HepG2 (cell line): ENCODE measurements around the gene OTOL1. TPM values are rescaled to one million over a fixed set of nuclear protein-coding genes. Genes with fewer than 3 reads are reported as not detected.

Experiments used
- ATAC-seq: fragments of 200-7000 bp; cut with Tn5 transposase; 3 replicates; pipeline ENCODE4 v1.9.1; 2020; ENCODE audit warnings: mild to moderate bottlenecking, moderate library complexity
- BruUV-seq: library from RNA; stranded (reverse); fragments of 400-500 nt; replicated peaks from 2 replicates; lab custom pipeline; 2021; lab: Mats Ljungman, UMichigan
- CTCF ChIA-PET: fragments of 300-600 bp; formaldehyde crosslinking; extraction: SDS; loops from one replicate; lab custom pipeline; 2021; ENCODE audit warnings: low total read pairs, inconsistent platforms, low intra/inter-chr PET ratio; lab: Yijun Ruan, JAX
- POLR2A ChIA-PET: fragments of 350-600 bp; sonication (Branson Sonifier 250); formaldehyde crosslinking; loops from one replicate; lab custom pipeline; 2020; ENCODE audit warnings: antibody characterized with exemption, inconsistent platforms; lab: Yijun Ruan, JAX
- DNase-seq: peaks from one replicate; pipeline ENCODE4 v3.0.0-alpha.2; 2015; ENCODE audit warnings: low spot score
- FAIRE-seq: peaks from 3 replicates; lab custom pipeline; 2011; peaks lifted over from hg19 to GRCh38; lab: Jason Lieb, UNC
- H2AFZ ChIP-seq: one replicate; pipeline ENCODE4 v1.6.1; 2011; ENCODE audit warnings: low read length, inconsistent platforms
- H3K27ac ChIP-seq: fragments of 300-600 bp; 3 replicates; pipeline ENCODE4 v1.8.0; 2011; ENCODE audit warnings: mixed run types, mild to moderate bottlenecking, mixed read lengths, low read length, inconsistent platforms; ENCODE audit not compliant: insufficient read depth; ENCODE audit errors: extremely low read length
- H3K27me3 ChIP-seq, 2 experiments: fragments of 200-600 bp in 1 of 2; 2 replicates in 1 of 2; 3 replicates in 1 of 2; pipeline versions ENCODE4 v1.6.0 to v1.8.0; 2011; ENCODE audit warnings: low read length in 2 of 2, mild to moderate bottlenecking in 2 of 2, moderate library complexity in 2 of 2, inconsistent platforms in 1 of 2; ENCODE audit not compliant: insufficient read depth in 2 of 2, control insufficient read depth in 1 of 2
- H3K36me3 ChIP-seq, 2 experiments: fragments of 200-600 bp in 1 of 2; replicated peaks in 1 of 2; 2 replicates in 1 of 2; 3 replicates in 1 of 2; pipeline versions ENCODE4 v1.5.1 to v1.8.0; 2011; ENCODE audit warnings: low read length in 2 of 2, inconsistent platforms in 1 of 2; ENCODE audit not compliant: insufficient read depth in 2 of 2, control insufficient read depth in 1 of 2
- H3K4me1 ChIP-seq: 2 replicates; pipeline ENCODE4 v1.5.1; 2012; ENCODE audit warnings: low read length, inconsistent platforms; ENCODE audit not compliant: insufficient read depth
- H3K4me2 ChIP-seq: 2 replicates; pipeline ENCODE4 v1.6.0; 2011; ENCODE audit warnings: low read depth, low read length, inconsistent platforms
- H3K4me3 ChIP-seq, 3 experiments: fragments of 200-600 bp in 1 of 3; sonication (generic), shearing (Covaris generic) in 1 of 3; replicated peaks in 1 of 3; 2 replicates each; pipeline ENCODE4 v1.5.1; 2011 to 2016; ENCODE audit warnings: low read length in 3 of 3, inconsistent platforms in 2 of 3, low read depth in 2 of 3, mild to moderate bottlenecking in 2 of 3, control low read depth in 1 of 3, mixed read lengths in 1 of 3; ENCODE audit not compliant: insufficient read depth in 1 of 3
- H3K79me2 ChIP-seq: one replicate; pipeline ENCODE4 v1.6.1; 2011; ENCODE audit warnings: low read length, inconsistent platforms; ENCODE audit not compliant: insufficient read depth
- H3K9ac ChIP-seq: 2 replicates; pipeline ENCODE4 v1.6.0; 2011; ENCODE audit warnings: mild to moderate bottlenecking, low read depth, low read length, inconsistent platforms; ENCODE audit not compliant: insufficient read depth
- H3K9me3 ChIP-seq: 2 replicates; pipeline ENCODE4 v1.5.1; 2012; ENCODE audit warnings: mild to moderate bottlenecking, low read length
- H4K20me1 ChIP-seq: 2 replicates; pipeline ENCODE4 v1.6.0; 2011; ENCODE audit warnings: inconsistent platforms, mild to moderate bottlenecking, low read length, moderate library complexity; ENCODE audit not compliant: insufficient read depth
- BCL6 ChIP-seq: IDR thresholded peaks from 2 replicates; pipeline ENCODE4 v1.6.1; 2016; ENCODE audit warnings: missing genetic modification reagents, missing compliant biosample characterization
- CHCHD3 ChIP-seq: sonication (generic); formaldehyde crosslinking; IDR thresholded peaks from 2 replicates; pipeline ENCODE4 v1.8.0; 2022; ENCODE audit warnings: mild to moderate bottlenecking, missing genetic modification reagents, moderate library complexity
- CHD4 ChIP-seq: fragments of 200-600 bp; sonication (generic); IDR thresholded peaks from 2 replicates; pipeline ENCODE4 v1.7.0; 2017; ENCODE audit warnings: mild to moderate bottlenecking, low read length, borderline replicate concordance
- E2F2 ChIP-seq: sonication (generic); formaldehyde crosslinking; IDR thresholded peaks from 2 replicates; pipeline ENCODE4 v1.4.0; 2020; ENCODE audit warnings: missing genetic modification reagents, borderline replicate concordance
- ZNF329 ChIP-seq: sonication (generic); formaldehyde crosslinking; IDR thresholded peaks from 2 replicates; pipeline ENCODE4 v1.9.0; 2021; ENCODE audit warnings: low read depth, mild to moderate bottlenecking, missing genetic modification reagents
- ZNF691 ChIP-seq: sonication (generic); formaldehyde crosslinking; IDR thresholded peaks from 2 replicates; pipeline ENCODE4 v1.4.0; 2020; ENCODE audit warnings: missing genetic modification reagents, low read depth, mild to moderate bottlenecking, borderline replicate concordance
- WGBS: methylation state at CpG from one replicate; pipeline ENCODE4 v1.1.6; 2017; ENCODE audit warnings: low lambda C conversion rate; 5-methylcytosine and 5-hydroxymethylcytosine counted together
- in situ Hi-C: cut with HindIII; loops from 2 replicates; pipeline ENCODE4 v1.10.0; 2017; ENCODE audit warnings: low pct_unique_long_range_greater_than_20kb; ENCODE audit not compliant: extremely low pct_ligation_motif_present
- intact Hi-C: fragments of 100-400 bp; cut with micrococcal nuclease; formaldehyde crosslinking; loops from one replicate; pipeline ENCODE4 v1.10.0; 2022; ENCODE audit not compliant: unreplicated experiment
- polyA plus RNA-seq, 8 experiments: library from polyadenylated mRNA; depleted of rRNA in 3 of 8; stranded (reverse) in 7 of 8; unstranded in 1 of 8; fragments of >200 nt; fragmentation: Illumina TruSeq in 4 of 8; extraction: Trizol in 4 of 8; gene quantifications; 2 replicates each; pipeline versions ENCODE4 v1.2.1 to v1.2.3, GENCODE V29; 2011 to 2016; ENCODE audit warnings: low read depth in 4 of 8, missing spikeins in 1 of 8, mixed read lengths in 1 of 8; ENCODE audit not compliant: insufficient read depth in 1 of 8
- total RNA-seq, 5 experiments: library from RNA; depleted of rRNA; stranded (reverse); fragments of >200 nt; fragmentation: Illumina TruSeq; extraction: Trizol; gene quantifications; 2 replicates each; pipeline ENCODE4 v1.2.3, GENCODE V29; 2016; ENCODE audit warnings: low read depth in 1 of 5

The OTOL1 gene
- total and polyA plus RNA-seq, 2 of the 13 experiments (the other 11 are each of a cell fraction or from before 2014, with no cell fraction given) = not detected

GRCh38 chr3:161498259-161498921 is 1.8 kb downstream of the OTOL1 start:
- no peak overlapping the region for H3K4me3 ChIP-seq
- no peaks in the 10 kb centered on the region for H3K27me3 ChIP-seq
- in situ Hi-C loops = no loop called here
- no peak overlapping the region for H3K4me2 ChIP-seq
- H3K9ac ChIP-seq = no peak overlapping the region
- no peaks in the 10 kb centered on the region for H3K4me1 ChIP-seq
- no peaks in the 10 kb centered on the region for H4K20me1 ChIP-seq
- no peak for FAIRE-seq
- DNase-seq = no peak
- H3K36me3 ChIP-seq = no peaks in the 10 kb centered on the region
- intact Hi-C loops = no loop called here
- CTCF ChIA-PET = no interaction called here
- H3K27ac ChIP-seq = no peak overlapping the region
- no peak for ATAC-seq
- POLR2A ChIA-PET = no interaction called here
- 1% methylated on average over 2 of the region's 2 CpGs for WGBS
- H3K79me2 ChIP-seq = no peaks in the 10 kb centered on the region
- no peak for TF ChIP-seq ZNF329 (CRISPR knock-in tag)
- TF ChIP-seq CHCHD3 = no peak
- TF ChIP-seq CHD4 = no peak
- no peak for TF ChIP-seq E2F2 (CRISPR knock-in tag)
- no peak overlapping the region for H2AFZ ChIP-seq
- BruUV-seq = no TSS peak
- no peaks in the 10 kb centered on the region for H3K9me3 ChIP-seq

- Histone ChIP-seq H3K4me3 (no peak overlapping the region), H4K20me1 (no peaks in the 10 kb centered on the region), H3K9me3 (no peaks in the 10 kb centered on the region), H3K36me3 (no peaks in the 10 kb centered on the region), H3K27me3 (no peaks in the 10 kb centered on the region), H3K4me2 (no peak overlapping the region), H2AFZ (no peak overlapping the region), H3K27ac (no peak overlapping the region), H3K4me1 (no peaks in the 10 kb centered on the region), H3K9ac (no peak overlapping the region), H3K79me2 (no peaks in the 10 kb centered on the region)
- intact Hi-C loops (no loop called here), in situ Hi-C loops (no loop called here)
- ChIA-PET CTCF (no interaction called here), POLR2A (no interaction called here)
- DNase-seq (peak; percentile 1), FAIRE-seq (no peak), ATAC-seq (no peak)
- no peak for TF ChIP-seq ZNF691 (CRISPR knock-in tag)
- TF ChIP-seq BCL6 (CRISPR knock-in tag) = peak; percentile 91
- whole genome bisulfite sequencing = 1% methylated on average over 3 of the region's 3 CpGs
- no TSS peak for BruUV-seq
Observed at GRCh38 chr3:161500068-161500796, 3.6 kb downstream of the OTOL1 start.
